H1 (cell line): Measurements from ENCODE around the gene TNFRSF14. TPM values are rescaled to one million over a fixed set of nuclear protein-coding genes. Genes with fewer than 3 reads are reported as not detected.

Experiments used
- EGR1 ChIP-seq: IDR thresholded peaks from 2 replicates; pipeline ENCODE4 v1.6.1; 2011; ENCODE audit warnings: low read depth, low read length, borderline replicate concordance
- EP300 ChIP-seq, 2 experiments: IDR thresholded peaks; 1 replicate in 1 of 2; 2 replicates in 1 of 2; pipeline ENCODE4 v1.6.1; 2011 to 2012; ENCODE audit warnings: low read depth in 2 of 2, low read length in 2 of 2, mild to moderate bottlenecking in 2 of 2, borderline replicate concordance in 1 of 2, inconsistent platforms in 1 of 2, moderate library complexity in 1 of 2
- HDAC2 ChIP-seq, 2 experiments: fragments of 300-600 bp in 1 of 2; sonication (generic) in 1 of 2; IDR thresholded peaks; 2 replicates each; pipeline ENCODE4 v1.6.1; 2011 to 2012; ENCODE audit warnings: low read depth in 2 of 2, low read length in 2 of 2, mild to moderate bottlenecking in 2 of 2, moderate library complexity in 2 of 2, borderline replicate concordance in 1 of 2, inconsistent platforms in 1 of 2
- KDM1A ChIP-seq: fragments of 200-600, 300-600 bp; sonication (generic); IDR thresholded peaks from 2 replicates; pipeline ENCODE4 v1.7.1; 2016; ENCODE audit warnings: mild to moderate bottlenecking, low read length, borderline replicate concordance
- KDM4A ChIP-seq: IDR thresholded peaks from one replicate; pipeline ENCODE4 v1.7.1; 2012; ENCODE audit warnings: low read depth, mild to moderate bottlenecking, moderate library complexity, low read length, inconsistent platforms; ENCODE audit not compliant: severe bottlenecking
- KDM5A ChIP-seq: fragments of 200-600 bp; IDR thresholded peaks from 2 replicates; pipeline ENCODE4 v1.7.1; 2012; ENCODE audit warnings: mild to moderate bottlenecking, low read length, inconsistent platforms, mixed read lengths
- RBBP5 ChIP-seq: IDR thresholded peaks from 2 replicates; pipeline ENCODE4 v1.7.1; 2012; ENCODE audit warnings: low read depth, mild to moderate bottlenecking, inconsistent platforms, low read length, moderate library complexity, borderline replicate concordance
- SP2 ChIP-seq: IDR thresholded peaks from 2 replicates; pipeline ENCODE4 v1.6.1; 2012; ENCODE audit warnings: mild to moderate bottlenecking, low read length, inconsistent platforms
- TAF1 ChIP-seq: IDR thresholded peaks from 2 replicates; pipeline ENCODE4 v1.6.1; 2011; ENCODE audit warnings: mild to moderate bottlenecking, low read depth, low read length
- TBP ChIP-seq: IDR thresholded peaks from 2 replicates; pipeline ENCODE4 v1.6.1; 2011; ENCODE audit warnings: low read depth, low read length, improper control_type of control experiment
- polyA plus RNA-seq, 7 experiments: library from polyadenylated mRNA; depleted of rRNA in 3 of 7; stranded (reverse) in 5 of 7; unstranded in 2 of 7; fragments of >200 nt in 5 of 7; fragments of 200-250 nt in 2 of 7; gene quantifications; 1 replicate in 5 of 7; 2 replicates in 1 of 7; 4 replicates in 1 of 7; pipeline versions ENCODE4 v1.2.1 to v1.2.3, GENCODE V29; 2011 to 2013; ENCODE audit warnings: missing spikeins in 2 of 7, mixed read lengths in 2 of 7
- total RNA-seq: library from RNA; stranded (reverse); fragmentation: NEBNext Ultra II Directional; extraction: Animal tissue kit (Norgen Biotek cat#: 25700); gene quantifications from 2 replicates; pipeline ENCODE4 v1.2.1, GENCODE V29; 2021

Gene TNFRSF14
- total and polyA plus RNA-seq, 2 of the 8 experiments (the other 6 are each of a cell fraction or from before 2014, with no cell fraction given) = 0.36 to 0.50 TPM

DNA sequence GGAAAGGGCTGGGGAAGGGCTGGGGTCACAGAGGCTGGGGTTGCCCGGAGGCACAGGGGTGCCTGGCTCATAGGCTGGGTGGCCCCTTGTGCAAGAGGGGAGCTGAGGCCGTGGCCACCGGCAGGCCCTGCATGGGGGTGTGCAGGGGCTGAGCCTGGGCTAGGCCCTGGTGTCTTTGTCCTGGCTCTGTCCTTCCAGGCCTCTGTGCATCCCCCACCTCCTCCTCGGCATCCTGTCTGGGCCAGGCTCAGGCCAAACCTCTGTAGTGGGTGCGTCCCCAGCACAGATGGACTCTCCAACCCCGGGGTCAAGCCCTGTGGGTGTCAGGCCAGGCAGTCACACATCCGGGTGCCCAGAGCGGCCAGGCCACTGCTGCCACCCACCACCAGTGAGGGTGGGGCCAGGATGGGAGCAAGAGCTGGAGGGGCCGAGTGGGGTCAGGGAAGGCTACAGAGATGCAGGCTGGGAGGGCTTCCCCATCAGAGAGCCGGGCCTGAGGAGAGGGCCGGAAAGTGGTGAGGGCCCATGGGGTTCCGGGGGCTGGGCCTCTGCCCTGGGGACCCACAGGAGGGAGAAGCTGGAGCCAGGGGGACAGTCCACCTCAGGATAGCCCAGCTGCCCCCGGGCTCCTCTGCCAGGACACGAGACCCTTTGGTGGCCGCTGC is 49.1 kb upstream of the TNFRSF14 start (continued):
- TF ChIP-seq RBBP5 (no peak), KDM1A (no peak), SP2 (no peak), EGR1 (no peak), HDAC2 (IDR thresholded peaks at IDR 0.05; ENCODE audit: borderline replicate concordance in 1 of 2, low read depth in 2 of 2, low read length in 2 of 2) (no peak), TBP (no peak), KDM4A (no peak), TAF1 (no peak), KDM5A (no peak), EP300 (IDR thresholded peaks at IDR 0.05; ENCODE audit: borderline replicate concordance in 1 of 2, low read depth in 2 of 2, low read length in 2 of 2) (no peak)
- TF ChIP-seq, all 59 proteins: peak for 0
